Measurements from ENCODE around the gene KCNC4. TPM values are rescaled to one million over a fixed set of nuclear protein-coding genes. Genes with fewer than 3 reads are reported as not detected.
A peak's percentile ranks its signal among the peaks of the same experiment; 100 is the strongest.

Gene KCNC4
- 10 to 100 TPM in 1 of 4 donors, 1 to 10 TPM in 3; 4.4 to 12.0 (median 6.7) TPM for total RNA-seq

- ATAC-seq (ENCODE audit: low FRiP score) (peak; percentile 85), DNase-seq (ENCODE audit: low spot score) (peak; percentile 31)
- TF ChIP-seq, protein P1, sequence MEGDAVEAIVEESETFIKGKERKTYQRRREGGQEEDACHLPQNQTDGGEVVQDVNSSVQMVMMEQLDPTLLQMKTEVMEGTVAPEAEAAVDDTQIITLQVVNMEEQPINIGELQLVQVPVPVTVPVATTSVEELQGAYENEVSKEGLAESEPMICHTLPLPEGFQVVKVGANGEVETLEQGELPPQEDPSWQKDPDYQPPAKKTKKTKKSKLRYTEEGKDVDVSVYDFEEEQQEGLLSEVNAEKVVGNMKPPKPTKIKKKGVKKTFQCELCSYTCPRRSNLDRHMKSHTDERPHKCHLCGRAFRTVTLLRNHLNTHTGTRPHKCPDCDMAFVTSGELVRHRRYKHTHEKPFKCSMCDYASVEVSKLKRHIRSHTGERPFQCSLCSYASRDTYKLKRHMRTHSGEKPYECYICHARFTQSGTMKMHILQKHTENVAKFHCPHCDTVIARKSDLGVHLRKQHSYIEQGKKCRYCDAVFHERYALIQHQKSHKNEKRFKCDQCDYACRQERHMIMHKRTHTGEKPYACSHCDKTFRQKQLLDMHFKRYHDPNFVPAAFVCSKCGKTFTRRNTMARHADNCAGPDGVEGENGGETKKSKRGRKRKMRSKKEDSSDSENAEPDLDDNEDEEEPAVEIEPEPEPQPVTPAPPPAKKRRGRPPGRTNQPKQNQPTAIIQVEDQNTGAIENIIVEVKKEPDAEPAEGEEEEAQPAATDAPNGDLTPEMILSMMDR (IDR thresholded peaks at IDR 0.05), result no peak
Observed at GRCh38 chr1:110209715-110210603, at the start of gene KCNC4. TSS of gene KCNC4 (plus strand) at chr1:110210314. CDS start at chr1:110211500, 1,186 bp downstream.

GRCh38 chr1:110160538-110161100 is 49.5 kb upstream of the KCNC4 start:
- DNase-seq (ENCODE audit: low spot score), result no peak
- TF ChIP-seq, protein P1 (IDR thresholded peaks at IDR 0.05), result no peak
- ATAC-seq (ENCODE audit: low FRiP score), result no peak

GRCh38 chr1:110161165-110161564 is 48.9 kb upstream of the KCNC4 start:
- TF ChIP-seq, protein P1 (IDR thresholded peaks at IDR 0.05), result no peak
- DNase-seq (ENCODE audit: low spot score) (no peak), ATAC-seq (ENCODE audit: low FRiP score) (no peak)

GRCh38 chr1:110161849-110162248 is 48.3 kb upstream of the KCNC4 start:
- TF ChIP-seq, protein P1 (IDR thresholded peaks at IDR 0.05), result no peak
- no peak for DNase-seq (ENCODE audit: low spot score)
- no peak for ATAC-seq (ENCODE audit: low FRiP score)

DNA sequence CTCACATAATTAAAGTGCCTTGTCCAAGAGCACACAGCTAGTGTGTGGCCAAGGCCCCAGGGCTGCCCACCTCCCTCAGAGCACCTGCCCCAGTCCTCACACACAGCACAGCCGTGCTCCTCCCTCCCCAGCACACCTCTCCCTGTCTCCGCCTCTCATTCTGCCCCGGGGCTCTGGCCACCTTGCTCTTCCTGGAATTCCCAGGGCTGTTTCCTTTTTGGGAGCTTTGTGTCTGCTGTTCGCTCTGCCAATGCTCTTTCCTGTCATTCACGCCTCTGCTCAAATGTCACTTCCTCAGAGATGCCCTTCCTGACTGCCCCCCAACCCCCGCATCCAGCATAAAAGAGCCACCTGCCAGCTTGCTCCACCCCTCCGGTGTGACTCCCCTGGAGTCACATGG is 46.5 kb upstream of the KCNC4 start:
- TF ChIP-seq, protein P1 (IDR thresholded peaks at IDR 0.05), result no peak
- DNase-seq (ENCODE audit: low spot score) (no peak), ATAC-seq (ENCODE audit: low FRiP score) (no peak)

DNA sequence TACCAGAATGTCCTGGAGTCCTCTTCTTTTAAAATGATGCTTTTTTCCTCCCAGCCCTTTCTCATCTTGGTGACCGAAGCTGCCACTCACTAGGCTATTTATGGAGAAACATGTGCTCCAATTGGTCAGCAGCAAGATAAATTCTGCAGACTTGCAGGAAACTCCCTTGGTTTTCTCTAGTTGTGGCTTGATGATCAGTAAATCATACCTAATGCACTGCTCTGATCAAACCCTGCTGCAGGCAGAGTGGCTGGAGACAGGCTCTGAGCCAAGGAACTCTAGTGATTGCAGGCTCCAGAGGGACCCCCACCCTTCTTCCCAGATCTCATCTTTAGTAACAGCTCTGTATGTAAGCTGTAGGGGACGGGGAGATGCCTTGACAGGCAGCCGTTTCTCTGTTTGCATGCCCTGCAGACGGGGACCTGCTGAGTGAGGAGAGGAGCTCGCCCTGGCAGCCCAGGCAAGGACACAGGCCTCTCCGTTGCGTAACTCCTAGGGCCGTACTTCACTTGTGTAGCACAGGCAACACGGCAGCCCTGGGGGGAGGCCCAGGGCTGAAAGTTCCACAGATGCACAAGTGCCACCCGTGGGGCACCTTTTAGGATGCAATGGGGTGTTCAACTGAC is 45.3 kb upstream of the KCNC4 start:
- DNase-seq (ENCODE audit: low spot score) (no peak), ATAC-seq (ENCODE audit: low FRiP score) (no peak)
- TF ChIP-seq, protein P1 (IDR thresholded peaks at IDR 0.05), result no peak

Data from omental fat pad (tissue), 4 donors.